Uterus (tissue), 2 donors: Measurements from ENCODE around the gene BCKDHB.

Experiments
- CTCF ChIP-seq, 4 experiments: fragments of 200-600 bp in 2 of 4; fragments of 450-650 bp in 2 of 4; sonication (generic) in 2 of 4; IDR thresholded peaks; one replicate each; pipeline ENCODE4 v1.5.1; 2016 to 2019; ENCODE audit warnings: antibody characterized with exemption in 4 of 4, mild to moderate bottlenecking in 2 of 4, moderate library complexity in 1 of 4
- POLR2A ChIP-seq, 2 donors: fragments of 450-650 bp; IDR thresholded peaks; one replicate each; pipeline ENCODE4 v1.6.1; 2016; ENCODE audit warnings: antibody characterized with exemption in 2 of 2, mild to moderate bottlenecking in 1 of 2, moderate library complexity in 1 of 2

- TF ChIP-seq CTCF (IDR thresholded peaks at IDR 0.05) (no peak), POLR2A (IDR thresholded peaks at IDR 0.05) (no peak)
Observed at GRCh38 chr6:80077067-80077466, 29.4 kb upstream of the BCKDHB start.
